ENCODE results near the gene EPHA1.

The EPHA1 gene

DNA sequence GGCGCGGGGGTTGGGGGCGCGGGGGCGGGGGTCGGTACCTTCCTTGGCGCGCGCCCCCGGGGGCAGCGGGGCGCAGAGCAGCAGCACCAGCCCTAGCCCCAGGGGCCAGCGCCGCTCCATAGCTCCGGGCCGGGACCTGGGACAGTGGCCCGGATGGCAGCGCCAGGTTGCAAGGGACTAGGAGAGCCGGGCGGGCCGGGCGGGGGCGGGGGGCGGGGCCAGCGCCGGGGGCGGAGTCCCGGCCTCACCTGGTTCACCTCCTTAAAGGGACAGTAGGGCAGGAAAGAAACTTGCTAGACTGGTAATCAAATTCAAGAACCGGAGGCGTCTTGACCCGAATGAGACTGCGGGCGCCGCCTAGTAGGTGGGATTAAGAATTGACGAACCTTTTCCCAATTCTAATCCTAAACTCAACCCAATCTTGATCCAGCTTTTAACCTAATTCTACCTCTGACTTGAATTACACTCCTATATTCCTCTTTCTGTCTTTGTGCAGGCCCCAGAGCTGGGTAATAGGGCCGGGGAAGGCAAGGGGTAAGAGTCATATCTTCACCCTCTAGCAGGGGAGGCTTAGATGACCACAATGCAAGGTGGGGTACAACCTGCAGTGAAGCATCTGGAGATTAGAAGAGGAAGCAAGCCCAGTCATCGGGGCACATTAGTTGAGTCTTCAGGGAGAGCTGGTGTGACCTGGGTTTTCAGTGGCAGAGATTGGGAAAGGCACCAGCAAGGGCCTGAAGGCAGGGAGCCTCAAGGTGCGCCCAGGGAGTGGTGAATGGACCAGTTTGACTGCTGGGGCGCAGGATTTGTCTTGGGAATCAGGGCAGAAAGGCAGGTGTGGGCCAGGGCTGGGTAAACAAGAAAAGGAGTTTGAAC lies at the start of gene EPHA1:
TSS of gene EPHA1 (minus strand) at position 171 of the 876 bp plus-strand sequence. CDS start at position 120, 51 bp downstream.
- DNase-seq: no peak

GRCh38 chr7:143458263-143458662 lies 49.6 kb upstream of the EPHA1 start:
- DNase-seq: no peak

- no peak for DNase-seq
Observed at GRCh38 chr7:143456992-143457793, 48.5 kb upstream of the EPHA1 start.

DNA sequence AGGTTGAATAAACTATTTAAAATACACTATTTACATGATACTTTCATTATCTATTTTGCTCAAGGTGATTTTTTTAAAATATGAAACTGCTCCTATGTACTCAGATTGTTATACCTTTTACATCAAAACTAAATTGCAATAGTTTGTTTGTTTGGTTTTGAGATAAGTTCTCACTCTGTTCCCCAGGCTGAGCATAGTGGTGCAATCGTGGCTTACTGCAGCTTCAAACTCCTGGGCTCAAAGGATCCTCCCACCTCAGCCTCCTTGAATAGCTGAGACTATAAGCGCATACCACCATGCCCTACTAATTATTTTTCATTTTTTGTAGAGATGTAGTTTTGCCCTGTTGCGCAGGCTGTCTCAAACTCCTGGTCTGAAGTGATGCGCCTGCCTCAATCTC lies 47.3 kb upstream of the EPHA1 start:
- DNase-seq: no peak

DNA sequence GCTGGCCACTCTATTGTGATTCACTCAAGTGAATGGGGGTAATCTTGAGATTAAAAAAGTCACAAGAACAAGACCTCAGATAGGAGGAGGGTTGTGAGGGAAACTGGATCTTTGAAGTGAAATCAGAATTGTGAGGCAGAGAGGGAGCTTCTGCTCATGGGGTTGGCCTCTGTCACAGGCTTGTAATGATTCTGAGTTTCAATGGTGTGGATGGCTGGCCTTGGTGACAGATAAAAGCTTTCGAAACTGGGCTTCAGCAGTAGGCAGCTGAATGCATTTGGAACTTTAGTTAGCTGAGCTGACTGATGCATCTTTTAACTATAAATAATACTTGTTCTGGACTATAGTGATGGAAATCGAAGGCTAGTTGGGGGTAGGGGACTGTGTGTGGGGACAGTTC lies 46.8 kb upstream of the EPHA1 start:
- DNase-seq: no peak

- no peak for DNase-seq
Observed at GRCh38 chr7:143454091-143454680, 45.5 kb upstream of the EPHA1 start.

DNA sequence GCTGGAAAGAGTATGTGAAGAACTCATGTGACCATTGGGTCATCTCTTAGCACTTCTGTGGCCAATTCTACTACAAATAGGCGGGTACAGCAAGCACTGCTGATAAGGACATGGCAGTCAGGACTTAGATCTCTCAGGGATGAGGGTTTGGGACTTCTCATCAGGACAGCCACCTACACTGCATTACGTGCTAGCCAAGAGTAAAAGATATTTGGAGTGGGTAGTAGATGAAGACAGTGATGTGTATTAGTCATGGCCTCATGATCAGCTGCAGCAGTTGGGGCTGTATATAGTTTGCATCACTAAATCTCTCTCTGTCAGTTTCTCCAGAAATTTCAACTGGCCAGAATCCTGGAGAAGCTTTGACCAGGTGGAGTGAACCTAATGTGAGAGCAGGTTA lies 43.8 kb upstream of the EPHA1 start:
- DNase-seq: no peak

GRCh38 chr7:143451746-143452145 lies 43.1 kb upstream of the EPHA1 start:
- DNase-seq: no peak

GRCh38 chr7:143451122-143451521 lies 42.5 kb upstream of the EPHA1 start:
- DNase-seq: no peak

DNA sequence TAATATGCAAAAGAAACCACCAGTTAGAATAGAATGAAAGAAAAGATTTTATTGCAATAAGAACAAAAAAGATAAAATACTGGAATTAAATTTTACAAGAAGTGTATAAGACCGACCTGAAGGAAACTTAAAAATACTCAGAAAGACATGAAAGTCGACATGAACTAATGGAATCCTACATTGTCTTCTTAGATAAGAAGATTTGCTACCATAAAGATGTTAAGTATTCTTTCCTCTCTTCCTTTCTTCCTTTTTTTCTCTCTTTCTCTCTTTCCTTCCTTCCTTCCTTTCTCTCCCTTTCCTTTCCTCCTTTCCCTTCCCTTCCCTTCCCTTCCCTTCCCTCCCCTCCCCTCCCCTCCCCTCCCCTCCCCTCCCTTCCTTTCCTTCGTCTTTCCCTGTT lies 41.1 kb upstream of the EPHA1 start:
- DNase-seq: no peak

GRCh38 chr7:143448429-143448828 lies 39.8 kb upstream of the EPHA1 start:
- DNase-seq: no peak

GRCh38 chr7:143447466-143447865 lies 38.8 kb upstream of the EPHA1 start:
- no peak for DNase-seq

DNA sequence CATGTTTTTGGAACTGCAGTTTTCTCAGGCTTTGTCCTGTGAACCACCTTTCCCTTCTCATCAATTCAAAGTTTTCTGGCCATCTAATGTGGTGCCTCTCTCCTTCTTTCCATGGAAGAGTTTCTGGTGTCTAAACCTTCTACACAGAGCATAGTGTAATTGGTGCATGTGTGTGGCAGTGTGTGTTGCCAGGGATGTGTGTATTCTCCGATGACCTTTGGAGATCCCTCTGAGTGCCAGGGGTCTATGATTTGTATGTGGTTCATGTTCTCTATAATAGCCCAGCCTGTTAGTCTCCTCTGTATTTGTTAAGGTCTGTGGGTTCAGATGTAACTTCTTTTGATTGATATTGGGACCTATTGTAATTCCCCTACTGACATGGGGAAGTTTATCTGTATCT lies 36.1 kb upstream of the EPHA1 start:
- no peak for DNase-seq

DNA sequence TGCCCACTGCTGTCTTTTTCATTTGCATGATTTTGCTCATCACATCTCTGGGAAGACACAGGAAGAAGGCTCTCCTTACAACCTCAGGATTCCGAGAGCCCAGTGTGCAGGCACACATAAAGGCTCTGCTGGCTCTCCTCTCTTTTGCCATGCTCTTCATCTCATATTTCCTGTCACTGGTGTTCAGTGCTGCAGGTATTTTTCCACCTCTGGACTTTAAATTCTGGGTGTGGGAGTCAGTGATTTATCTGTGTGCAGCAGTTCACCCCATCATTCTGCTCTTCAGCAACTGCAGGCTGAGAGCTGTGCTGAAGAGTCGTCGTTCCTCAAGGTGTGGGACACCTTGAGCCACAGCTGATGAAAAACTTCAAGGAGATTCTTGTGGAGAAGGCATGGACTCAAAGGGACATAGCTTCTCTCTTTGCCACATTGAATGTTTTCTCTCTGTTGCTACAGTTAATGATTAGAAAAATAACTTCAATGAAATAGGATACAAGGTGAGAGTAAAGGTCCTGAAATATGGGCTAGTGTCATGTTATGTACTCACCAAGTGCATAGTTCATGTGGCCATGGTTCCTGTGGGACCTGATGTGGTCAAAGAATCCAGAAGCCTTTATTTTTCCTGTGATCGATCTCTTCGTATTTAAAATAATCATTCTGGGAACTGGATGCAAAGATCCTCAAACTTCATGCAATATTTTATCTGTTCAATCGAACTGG lies 35.6 kb upstream of the EPHA1 start:
- DNase-seq: no peak

DNA sequence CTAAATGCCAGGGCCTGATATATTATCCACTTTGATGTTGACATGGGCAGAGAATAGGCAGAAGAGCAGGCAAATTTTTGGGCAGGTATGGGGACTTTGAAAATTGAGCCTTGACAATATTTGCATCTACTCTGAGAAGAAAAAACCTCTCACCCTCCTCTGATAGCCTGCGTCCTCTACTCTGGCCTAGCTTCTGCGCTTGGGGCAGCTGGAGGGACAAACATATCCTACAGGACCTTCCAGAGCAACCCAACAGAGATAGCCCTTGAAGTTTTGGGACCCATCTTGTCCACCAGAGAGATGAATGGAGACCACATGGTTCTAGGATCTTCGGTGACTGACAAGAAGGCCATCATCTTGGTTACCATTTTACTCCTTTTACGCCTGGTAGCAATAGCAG lies 34.5 kb upstream of the EPHA1 start, which contains the start of gene TAS2R60:
TSS of gene TAS2R60 (plus strand) at position 301 of the 400 bp plus-strand sequence. CDS start at position 301, 0 bp downstream.
- DNase-seq: no peak

GRCh38 chr7:143439866-143440265 lies 31.2 kb upstream of the EPHA1 start:
- no peak for DNase-seq

DNA sequence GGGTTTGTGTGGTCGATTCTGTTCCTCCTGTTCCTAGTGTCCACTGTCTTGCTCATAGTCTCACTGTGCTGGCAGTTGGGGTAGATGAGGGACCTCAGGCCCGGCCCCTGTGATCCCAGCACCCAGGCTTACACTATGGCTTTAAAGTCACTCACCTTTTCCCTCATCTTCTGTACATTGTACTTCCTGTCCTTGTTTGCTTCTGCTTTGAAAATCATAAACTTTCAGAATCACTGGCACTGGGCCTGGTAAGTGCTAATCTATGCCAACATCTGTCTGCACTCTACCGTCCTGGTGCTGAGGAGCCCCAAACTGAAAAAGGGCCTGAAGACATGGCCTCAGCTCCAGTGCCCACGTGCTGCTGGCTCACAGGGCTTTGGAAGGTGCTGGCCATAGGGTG lies 28.9 kb upstream of the EPHA1 start:
- DNase-seq: no peak

GRCh38 chr7:143436325-143436946 lies 27.8 kb upstream of the EPHA1 start:
- DNase-seq: no peak

DNA sequence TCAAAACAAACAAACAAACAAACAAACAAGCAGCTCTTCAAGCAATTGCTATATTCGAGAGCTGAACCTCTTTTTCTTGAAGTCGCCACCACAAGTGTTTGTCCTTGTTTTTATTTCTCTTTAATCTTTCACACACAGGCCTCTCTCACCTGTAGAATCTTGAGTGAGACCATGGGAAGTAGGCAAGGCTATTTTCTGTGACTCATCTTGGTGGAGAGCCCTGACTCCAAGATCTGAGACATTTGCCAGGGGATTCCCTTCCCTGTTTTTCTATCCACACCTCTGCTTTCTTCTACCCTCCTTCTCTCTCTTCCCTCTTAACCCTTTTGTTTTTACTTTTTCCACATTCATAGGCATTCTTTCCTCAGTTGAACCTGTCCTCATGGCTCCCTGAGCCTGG lies 26.6 kb upstream of the EPHA1 start:
- no peak for DNase-seq

DNA sequence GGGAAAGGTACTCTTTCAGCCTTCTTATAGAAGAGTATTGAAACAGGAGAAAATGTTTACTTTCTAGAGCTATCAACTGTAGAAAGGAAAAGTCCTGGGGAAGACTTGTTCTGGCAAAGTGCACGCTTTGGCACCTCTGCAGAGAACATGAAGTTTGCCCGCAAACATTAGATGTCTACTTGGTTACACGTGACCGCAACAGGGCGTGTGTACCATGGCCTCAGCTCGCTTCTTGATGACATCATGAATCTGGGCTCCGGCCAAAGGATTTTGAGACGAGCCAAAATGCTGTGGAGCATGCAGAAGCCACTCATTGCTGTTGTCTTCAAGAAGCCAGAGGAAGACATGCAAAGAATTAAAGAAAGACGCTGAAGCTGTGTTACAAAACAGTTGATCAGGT lies 26.0 kb upstream of the EPHA1 start:
- DNase-seq: no peak

DNA sequence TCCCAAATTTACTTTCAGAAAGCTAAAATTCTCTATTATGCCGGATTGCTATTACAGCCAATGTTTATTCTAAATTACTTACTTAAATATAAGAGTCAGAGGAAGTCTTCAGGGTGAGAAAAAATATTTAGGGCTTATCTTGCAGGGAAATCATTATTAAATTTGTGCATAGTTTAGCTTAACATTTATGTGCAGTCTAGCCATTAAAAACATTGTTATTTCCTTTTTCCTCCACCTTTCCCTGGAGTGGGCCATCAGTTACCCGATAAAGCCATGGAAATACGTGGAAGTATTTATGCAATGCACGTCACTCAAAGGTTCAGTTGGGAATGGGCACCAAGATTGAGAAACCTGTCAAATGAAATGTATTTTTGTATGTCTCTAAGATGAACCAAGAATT lies 25.1 kb upstream of the EPHA1 start:
- DNase-seq: no peak

DNA sequence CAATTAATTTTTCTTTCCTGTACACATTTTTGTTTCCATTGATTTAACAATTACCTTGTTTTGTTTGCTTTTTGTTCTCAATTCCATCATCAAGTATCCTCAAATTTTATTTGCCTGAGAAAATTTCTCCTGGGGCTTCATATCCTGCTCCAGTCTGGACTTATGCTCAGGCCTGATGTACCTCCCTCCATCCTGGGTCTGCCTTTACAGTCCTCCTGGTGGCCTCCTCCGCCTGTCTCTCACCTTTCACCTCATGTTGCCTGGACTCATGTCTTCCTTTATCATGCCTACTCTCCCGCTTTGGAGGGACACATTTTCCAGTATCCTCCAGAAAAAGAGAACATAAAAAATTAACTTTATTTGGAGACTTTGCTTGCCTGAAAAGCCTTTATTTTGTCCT lies 22.5 kb upstream of the EPHA1 start:
- DNase-seq: no peak

All from NCI-H1436 treated with DMSO at 0.1 percent for 48 hours (cell line).